GM19395 (cell line): ENCODE data around the gene CENPM.
"Not testable (repeated sequence)": the region's sequence is repeated elsewhere in the genome, so short reads cannot be mapped to it uniquely, and the experiment has no call there.

ENCODE experiments used
- ATAC-seq: cut with Tn5 transposase; IDR thresholded peaks from one replicate; pipeline ENCODE4 v1.9.1; 2021; ENCODE audit warnings: mild to moderate bottlenecking, moderate library complexity; ENCODE audit not compliant: unreplicated experiment

Gene CENPM

DNA sequence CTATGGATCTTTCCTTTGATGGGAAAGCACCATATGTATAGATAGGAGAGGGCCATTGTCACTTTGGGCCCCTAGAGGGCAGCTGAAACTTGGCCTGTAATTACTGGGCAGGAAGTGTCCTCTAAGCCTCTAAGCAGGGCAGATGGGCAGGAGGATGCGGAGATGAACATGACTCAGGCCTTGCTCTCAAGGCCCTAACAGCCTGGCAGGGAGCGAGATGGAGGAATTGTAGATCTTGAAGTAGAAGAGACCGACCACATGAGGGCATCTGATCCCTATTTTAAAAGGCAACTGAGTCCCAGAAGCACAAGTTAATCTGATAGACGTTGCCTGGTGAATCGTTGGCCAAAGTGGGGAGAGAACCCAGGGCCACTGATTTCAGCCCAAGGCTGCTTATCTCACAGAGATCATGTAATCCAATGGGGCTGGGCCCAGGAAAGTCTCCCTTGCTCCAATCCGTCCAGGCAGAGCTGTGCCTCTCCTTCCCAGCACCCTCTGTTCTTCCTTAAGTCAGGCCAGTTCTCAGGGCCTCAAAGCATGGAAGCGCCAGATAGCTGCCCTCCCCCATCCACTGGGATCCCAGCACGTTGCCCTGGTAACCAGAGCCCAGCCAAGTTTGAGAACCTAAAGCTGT is 19.8 kb upstream of the CENPM start:
- no peak for ATAC-seq

DNA sequence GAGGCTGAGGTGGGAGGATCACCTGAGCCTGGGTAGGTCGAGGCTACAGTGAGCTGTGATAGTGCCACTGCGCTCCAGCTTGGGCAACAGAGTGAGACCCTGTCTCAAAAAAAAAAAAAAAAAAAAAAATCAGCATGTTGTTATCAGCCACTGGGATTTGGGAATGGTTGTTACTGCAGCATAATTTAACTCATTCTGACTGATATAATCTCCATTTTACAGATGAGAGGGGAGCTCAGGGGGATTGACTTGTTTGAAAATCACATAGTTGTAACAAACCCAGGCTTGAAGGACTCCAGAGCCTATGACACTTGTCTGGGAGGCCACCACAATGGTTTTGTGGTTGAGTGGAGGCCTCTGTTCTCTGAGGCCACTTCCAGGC is 19.3 kb upstream of the CENPM start:
- no peak for ATAC-seq

DNA sequence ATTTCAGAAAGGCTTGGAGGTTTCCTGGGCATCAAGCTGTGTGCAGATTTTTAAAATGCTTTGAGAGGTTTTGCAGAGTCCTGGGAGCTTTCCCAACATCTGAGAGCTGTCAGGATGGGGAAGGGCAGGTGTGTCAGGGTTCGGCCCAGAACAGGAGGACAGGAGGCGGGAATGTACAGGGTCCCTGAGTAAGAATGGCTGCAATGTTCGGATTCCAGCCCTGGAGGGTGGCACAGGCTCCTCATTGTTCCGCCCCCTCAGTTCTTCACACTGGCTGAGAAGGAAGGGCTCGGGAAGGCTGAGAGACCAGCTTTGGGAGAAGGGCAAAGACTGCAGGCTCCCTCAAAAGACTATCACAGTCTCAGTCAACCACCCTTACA is 17.1 kb upstream of the CENPM start:
- no peak for ATAC-seq

DNA sequence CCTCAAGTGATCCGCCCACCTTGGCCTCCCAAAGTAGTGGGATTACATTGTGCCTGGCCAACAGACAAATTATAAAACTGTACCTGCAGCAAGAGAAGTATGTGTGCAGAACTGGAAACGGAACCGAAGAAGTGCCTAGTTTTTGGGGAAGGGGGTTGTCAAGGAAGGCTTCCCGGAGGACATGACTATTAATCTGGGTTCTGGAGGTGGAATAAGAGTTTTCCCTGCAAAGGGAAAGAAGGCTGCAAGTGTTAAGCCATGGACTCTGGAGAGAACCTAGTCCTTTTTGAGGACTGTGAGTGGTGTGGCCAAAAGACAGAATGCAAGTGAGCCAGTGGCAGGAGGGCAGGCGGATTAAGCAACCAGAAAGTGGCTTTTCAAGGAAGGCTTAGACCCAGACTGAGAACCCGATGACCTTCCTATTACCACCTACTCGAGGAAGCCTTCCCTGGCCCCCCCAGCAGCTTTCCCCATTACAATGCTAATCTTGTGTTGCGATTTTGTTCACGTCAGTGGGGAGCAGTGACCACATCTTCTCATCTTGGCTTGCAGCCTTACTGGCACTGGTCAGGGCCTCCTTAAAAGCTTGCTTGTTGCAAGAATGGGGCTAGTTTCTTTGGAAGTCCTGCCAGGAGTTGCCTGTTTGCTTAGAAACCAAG is 16.6 kb upstream of the CENPM start:
- ATAC-seq, result no peak

DNA sequence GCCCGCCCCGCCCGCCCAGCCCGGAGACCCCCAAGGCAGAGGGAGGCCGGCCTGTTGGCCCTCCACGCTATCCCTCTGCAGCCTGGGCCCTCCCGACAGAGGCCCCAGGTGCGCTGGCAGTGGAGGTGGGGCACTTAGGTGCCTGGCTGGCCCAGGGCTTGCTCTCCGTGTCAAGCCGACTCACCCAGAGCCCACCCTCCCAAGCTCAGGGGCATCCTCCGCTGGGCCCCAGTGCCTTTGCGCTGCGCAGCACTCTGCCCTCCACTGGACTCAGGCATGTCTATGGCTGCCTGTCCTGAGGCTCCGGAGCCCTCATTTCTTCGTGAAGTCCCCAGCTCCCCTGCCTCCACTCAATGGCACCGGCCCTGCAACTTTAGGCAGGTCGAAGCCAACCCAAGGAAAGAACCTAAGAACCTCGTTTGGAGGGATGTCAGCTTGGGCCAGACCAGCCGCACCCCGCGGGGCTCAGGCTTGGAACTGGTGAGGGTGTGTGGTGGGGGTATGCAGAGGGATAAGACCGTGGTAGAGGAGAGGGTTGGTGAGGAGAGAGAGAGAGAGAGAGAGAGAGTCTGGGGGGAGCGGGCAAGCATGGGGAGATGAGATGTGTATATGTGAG is 11.1 kb upstream of the CENPM start:
- peak; percentile 17 for ATAC-seq

DNA sequence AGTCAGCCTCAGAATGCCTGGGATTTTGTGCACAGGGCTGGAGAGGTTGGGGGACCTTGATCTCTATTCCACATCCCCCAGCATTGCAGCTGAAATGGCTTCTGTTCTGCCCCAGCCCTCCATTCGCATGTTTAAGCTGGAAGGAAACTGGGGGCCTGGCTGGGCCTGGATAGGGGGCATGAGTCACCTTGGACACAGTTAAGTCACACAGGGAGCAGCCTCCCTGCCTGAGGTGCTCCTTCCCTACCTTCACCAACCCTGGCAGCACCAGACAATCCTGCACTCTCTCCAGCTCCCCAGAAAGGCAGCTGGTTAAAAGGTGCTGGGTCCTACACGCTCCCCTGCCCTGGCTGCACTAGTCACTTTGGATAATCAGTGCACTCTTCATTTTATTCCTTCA is 5.8 kb upstream of the CENPM start:
- ATAC-seq, result no peak

DNA sequence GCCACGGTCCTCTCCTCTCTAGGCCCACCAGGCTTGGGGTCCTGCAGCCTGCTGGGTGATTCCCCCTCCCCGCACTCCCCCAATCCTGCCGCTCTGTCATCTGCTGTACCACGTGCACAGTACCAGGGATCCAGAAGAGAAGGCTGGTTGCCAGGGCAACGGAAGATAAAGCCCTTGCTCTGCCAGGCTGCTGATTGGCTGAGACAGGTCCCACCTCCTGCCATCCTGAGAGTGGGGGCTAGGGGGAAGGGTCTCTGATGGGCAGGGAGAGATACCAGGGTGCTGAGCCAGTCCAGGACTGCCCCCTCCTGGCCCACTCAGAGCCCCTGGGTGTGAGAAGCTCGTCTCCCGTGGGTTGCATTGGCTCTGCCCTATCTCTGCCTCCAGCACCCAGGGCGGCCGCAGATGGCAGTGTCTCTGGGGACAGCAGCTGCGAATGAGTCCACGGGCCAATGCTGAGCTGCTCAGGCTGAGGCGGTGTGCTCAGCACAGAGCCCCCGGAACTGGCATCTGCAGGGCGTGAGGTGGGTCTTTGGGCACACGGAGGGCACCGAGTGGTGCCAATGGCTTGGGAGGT is 5.0 kb upstream of the CENPM start, which contains the start of gene SMIM45:
TSS of gene SMIM45 (plus strand) at position 253 of the 577 bp plus-strand sequence.
- ATAC-seq, result no peak

DNA sequence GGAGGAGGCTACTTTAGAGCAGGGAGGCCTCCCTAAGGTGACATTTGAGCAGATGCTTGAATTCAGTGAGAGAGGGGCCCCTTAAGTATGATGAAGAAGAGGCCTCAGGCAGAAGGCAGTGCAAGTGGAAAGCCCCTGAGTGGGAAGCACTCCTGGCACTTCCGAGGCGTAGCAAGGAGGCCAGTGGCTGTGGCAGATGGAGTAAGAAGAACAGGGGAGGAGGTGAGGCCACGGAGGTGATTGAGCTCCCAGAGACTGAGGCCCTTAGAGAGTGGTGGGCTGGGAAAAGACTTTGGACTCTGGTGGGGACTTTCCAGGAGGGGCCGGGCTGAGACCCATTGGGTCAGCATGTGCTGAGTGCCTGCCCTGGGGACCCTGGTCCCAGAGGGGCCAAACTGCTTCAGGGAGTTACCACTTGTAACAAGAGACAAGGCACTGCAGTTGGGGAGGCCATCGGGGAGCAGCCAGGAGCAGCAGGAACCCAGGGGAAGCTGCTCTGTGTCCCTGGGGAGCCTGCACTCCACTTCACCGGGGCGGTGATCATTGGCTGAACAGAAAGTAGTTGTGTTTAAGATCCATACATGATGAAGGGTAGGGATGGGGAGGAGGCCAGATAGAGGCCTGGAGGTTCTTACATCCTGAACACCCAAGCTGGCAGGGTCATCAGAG is 2.5 kb upstream of the CENPM start:
- no peak for ATAC-seq

DNA sequence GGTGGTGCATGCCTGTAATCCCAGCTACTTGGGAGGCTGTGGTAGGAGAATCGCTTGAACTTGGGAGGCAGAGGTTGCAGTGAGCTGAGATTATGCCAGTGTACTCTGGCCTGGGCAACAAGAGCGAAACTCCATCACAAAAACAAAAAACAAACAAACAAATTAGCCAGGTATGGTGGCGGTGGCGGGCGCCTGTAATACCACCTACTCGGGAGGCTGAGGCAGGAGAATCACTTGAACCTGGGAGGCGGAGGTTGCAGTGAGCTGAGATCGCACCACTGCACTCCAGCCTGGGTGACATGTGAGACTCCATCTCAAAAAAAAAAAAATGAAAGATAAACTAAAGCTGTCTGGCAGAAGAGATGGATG is 2.0 kb upstream of the CENPM start:
- ATAC-seq, result not testable (repeated sequence)

DNA sequence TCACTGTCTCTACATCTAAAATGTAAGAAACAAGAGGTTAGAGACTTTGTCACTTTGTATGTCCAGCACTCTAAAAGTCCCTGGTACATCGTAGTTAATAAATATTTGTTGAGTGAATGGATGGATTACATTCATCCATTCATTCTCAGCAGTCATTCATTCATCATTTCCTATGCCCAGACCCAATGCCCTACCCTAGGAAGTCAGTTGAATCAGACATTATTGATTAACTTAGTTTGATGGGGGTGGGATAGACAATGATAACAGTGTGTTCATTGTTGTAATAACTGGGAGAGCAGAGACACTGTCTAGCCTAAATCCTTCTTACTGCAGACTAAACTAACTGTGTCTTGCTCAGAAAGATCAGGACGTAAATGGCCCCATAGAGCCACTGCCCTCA is 1.2 kb upstream of the CENPM start:
- ATAC-seq, result no peak

DNA sequence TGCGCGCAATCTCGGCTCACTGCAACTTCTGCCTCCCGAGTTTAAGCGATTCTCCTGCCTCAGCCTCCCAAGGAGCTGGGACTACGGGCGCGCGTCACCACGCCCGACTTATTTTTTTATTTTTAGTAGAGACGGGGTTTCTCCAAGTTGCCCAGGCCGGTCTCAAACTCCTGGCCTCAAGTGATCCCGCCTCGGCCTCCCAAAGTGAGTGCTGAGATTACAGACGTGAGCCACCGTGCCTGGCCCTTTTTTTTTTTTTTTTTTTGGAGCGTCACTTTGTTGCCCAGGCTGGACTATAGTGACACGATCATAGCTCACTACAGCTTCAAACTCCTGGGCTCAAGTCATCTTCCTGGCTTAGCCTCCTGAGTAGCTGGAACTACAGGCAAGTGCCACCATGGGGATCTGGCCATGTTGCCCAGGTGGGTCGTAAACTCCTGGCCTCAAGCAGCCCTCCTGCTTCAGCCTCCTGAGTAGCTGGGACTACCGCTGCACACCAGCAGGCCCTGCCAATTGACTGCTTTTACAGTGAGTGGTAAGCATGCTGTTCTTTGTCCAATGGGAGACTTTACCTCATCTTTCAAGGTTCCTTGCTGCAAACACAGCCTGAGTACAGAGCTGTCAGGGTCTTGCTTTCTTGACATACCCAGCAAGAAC is 600 bp upstream of the CENPM start:
- no peak for ATAC-seq

DNA sequence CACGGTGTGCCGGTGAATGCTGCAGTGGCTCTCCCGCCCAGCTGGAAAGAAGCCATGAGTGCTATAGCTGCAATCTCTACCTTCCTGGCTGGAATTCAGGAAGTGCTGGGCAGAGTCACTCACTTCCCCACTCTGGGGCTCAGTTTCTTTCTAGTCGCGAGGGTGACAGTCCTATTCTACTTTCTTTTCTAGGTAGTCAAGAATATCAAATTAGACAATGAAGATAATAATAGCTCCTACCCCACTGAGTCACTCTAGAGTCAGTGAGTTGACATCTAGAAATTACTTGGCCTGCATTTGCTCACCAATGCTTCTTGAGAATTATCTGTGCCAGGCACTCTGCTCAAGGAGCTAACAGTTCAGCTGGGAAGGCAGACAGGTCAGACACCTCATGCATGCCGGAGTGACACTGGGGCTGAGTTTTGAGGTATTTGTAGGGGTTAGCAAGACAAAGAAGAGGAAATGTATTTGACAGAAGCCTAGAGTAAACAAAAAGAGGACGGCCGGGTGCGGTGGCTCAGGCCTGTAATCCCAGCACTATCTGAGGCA is 3.2 kb downstream of the CENPM start:
- ATAC-seq, result no peak

DNA sequence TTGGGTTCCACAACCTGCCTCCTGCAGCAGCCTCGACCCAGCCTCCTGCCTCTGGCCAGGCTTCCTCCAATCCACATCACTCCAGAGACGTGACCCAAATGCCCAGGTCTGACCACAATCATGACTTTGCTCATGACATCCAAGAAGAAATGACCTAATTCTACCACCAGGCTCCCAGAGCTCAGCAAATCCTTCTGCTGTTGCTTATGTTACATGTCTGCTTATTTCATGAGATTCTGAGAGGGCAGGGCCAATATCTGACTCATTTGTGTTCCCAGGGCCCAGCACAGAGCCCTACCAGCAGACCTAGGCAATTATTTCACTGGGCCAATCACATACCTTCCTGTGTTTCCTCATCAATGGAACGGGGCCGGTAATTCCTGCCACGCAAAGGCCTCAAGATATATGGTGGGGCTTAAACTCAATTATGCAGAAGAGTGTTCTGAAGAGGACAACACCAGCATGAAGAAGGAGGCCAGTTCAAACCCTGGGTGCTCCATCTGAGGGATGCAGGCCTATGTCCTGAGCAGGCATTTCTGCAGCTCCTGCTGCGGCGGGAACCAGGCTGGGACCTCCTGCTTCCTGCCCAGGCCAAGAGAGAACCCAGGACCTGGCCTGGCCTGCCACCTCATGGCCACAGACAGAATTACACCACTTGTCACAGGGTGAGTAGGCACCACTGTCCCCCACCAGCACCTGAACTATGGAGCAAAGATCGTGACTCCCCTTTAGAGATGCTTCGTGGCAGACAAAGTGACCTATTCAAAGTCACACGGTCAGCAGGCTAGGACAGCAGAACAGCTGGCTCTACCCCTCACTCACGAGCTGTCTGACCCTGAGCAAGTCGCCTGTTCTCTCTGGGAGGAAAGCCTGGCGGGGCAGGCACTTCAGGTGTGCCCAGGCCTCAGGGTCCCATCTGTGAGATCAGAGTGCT is 5.9 kb downstream of the CENPM start:
- ATAC-seq, result no peak

DNA sequence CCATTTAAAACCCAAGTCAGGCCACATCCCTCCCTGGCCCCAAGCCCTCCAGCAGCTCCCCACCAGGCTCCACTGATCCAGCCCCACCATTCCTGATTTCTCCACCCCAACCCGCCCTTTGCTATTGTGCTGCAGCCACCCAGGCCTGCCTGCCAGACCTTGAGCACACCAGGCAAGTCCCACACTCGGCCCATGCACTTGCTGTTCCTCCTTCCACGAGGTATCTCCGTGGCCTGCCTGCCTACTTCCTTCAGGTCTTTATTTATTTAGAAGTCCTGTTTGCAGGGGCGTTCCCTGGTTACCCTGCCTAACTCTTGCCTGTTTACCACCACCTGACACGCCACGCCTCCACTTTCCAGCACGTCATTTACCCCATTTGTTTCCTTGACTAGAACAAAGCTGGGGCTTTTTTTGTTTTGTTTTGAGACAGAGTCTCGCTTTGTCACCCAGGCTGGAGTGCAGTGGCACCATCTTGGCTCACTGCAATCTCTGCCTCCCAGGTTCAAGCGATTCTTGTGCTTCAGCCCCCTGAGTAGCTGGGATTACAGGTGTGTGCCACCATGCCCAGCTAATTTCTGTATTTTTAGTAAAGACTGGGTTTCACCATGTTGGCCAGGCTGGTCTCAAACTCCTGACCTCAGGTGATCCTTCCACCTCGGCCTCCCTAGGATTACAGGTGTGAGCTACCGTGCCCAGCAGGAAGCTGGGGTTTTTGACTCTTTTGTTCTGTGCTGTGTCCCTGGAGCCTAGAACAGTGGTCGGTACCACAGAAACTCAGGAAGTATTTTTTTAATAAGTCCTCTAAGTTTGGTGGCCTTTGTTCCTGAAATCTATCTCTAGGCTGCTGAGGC is 6.7 kb downstream of the CENPM start:
- ATAC-seq, result peak; percentile 44

DNA sequence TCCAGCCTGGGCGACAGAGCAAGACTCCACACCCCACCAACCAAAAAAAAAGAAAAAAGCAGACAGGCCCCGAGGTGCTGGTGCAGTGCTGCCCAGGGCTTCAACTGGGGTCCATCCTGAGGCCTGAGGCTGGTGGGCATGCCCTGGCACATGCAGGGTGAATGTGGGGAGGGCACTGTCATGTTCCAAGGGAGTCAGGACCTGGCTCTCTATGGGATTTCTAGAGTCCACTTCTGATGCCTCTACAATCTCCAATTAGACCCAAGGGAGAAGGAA is 10.1 kb downstream of the CENPM start:
- no peak for ATAC-seq

DNA sequence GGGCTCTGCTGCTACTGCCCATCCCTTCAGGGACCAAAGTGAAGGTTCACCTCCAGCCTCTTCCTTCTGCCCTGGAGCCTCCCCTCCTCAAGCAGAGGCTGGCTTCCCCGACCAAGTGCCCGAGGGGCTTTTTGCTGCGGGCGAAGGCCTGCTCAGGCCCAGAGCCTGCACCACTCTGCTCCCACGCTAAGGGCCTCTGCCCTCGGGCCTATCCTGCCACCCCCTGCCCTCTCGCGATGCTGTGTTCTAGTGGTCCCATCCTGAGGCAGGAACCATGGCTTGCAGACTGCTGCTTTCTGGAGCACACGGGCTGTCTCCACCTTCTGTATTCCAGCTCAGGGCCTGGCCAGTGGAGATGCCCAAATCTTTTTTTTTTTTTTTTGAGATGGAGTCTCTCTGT is 11.4 kb downstream of the CENPM start:
- no peak for ATAC-seq

DNA sequence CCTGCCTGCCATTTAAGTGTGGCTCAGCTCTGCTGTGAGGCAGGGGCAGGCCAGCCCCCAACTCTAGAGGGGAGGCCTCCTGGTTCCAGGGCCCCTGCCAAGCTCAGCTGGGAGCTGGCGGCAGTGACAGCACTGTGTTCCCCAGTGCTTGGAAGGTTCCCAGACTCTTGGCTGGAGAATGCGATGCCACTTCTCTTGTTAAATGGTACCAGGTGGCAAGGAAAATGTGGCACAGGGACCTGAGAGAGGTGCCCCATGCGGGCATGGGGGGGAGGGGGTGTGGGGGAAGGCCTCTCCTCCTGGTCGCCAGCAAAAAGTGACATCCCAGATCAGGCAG is 12.0 kb downstream of the CENPM start:
- ATAC-seq, result no peak

DNA sequence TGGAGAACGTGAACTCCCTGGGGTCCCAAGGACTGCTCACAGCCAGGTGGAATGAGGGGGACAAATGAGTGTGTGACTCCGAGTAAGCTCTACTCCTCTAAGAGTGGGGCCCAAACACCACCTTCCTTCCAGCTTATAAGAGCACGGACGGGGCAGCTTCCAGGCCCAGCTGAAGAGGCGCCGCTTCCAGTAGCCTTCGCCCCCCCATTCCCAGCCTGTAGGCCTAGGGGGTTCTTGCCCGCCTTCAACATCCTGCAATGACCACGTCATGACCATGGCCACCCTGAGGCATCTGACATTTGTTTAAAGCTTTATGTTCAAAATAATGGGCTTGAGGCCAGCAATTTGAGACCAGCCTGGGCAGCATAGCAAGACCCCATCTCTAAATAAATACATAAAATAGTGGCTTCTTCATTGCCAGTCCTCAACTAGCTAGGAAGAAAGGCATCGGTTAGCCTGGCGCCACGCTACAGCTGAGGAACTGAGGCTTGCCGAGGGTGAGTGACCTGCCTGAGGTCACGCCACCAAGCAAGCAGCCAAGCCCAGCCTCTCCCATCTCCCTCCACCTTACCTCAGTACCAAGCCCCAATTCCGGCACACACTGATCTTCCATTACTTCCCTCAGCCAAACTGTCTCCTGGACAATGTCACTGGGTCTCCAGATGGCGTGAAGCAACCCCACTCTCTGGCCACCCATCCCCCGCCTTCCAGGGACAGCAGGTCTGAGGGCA is 12.5 kb downstream of the CENPM start:
- no peak for ATAC-seq
